ENCODE results near the gene DOCK7.
"Not testable (repeated sequence)": the region's sequence is repeated elsewhere in the genome, so short reads cannot be mapped to it uniquely, and the experiment has no call there.

Gene DOCK7

GRCh38 chr1:62539028-62539447 is 149.1 kb downstream of the DOCK7 start:
- no peak for DNase-seq

GRCh38 chr1:62536865-62537264 is 151.3 kb downstream of the DOCK7 start:
- DNase-seq = no peak

- DNase-seq = peak in 34 of 56 donors; percentile 1 to 62 (median 14)
These were observed 157.6 kb downstream of the DOCK7 start for GRCh38 chr1:62530516-62531154.

GRCh38 chr1:62529227-62529626 is 159.0 kb downstream of the DOCK7 start:
- no peak for DNase-seq

- peak in 5 of 56 donors; percentile 1 to 20 (median 3) for DNase-seq
These were observed 160.2 kb downstream of the DOCK7 start for GRCh38 chr1:62528015-62528414.

- DNase-seq = not testable (repeated sequence)
These were observed 160.8 kb downstream of the DOCK7 start for GRCh38 chr1:62527346-62527745.

GRCh38 chr1:62523860-62524259 is 164.3 kb downstream of the DOCK7 start:
- no peak for DNase-seq

GRCh38 chr1:62516600-62516999 is 171.6 kb downstream of the DOCK7 start:
- no peak for DNase-seq

GRCh38 chr1:62514746-62515423 is 173.3 kb downstream of the DOCK7 start:
- DNase-seq = no peak

GRCh38 chr1:62513013-62513412 is 175.2 kb downstream of the DOCK7 start:
- no peak for DNase-seq

GRCh38 chr1:62509028-62509427 is 179.2 kb downstream of the DOCK7 start:
- DNase-seq = no peak

GRCh38 chr1:62508187-62508758 is 179.9 kb downstream of the DOCK7 start:
- DNase-seq = peak in 2 of 56 donors; percentile 3 to 29

- DNase-seq = no peak
These were observed 188.0 kb downstream of the DOCK7 start for GRCh38 chr1:62500210-62500609.

- no peak for DNase-seq
These were observed 194.0 kb downstream of the DOCK7 start for GRCh38 chr1:62494137-62494536.

GRCh38 chr1:62493656-62494055 is 194.5 kb downstream of the DOCK7 start:
- no peak for DNase-seq

GRCh38 chr1:62492521-62492920 is 195.7 kb downstream of the DOCK7 start:
- no peak for DNase-seq

- DNase-seq = no peak
These were observed 200.2 kb downstream of the DOCK7 start for GRCh38 chr1:62487956-62488355.

- no peak for DNase-seq
These were observed 203.2 kb downstream of the DOCK7 start for GRCh38 chr1:62484824-62485468.

- DNase-seq = no peak
These were observed 206.5 kb downstream of the DOCK7 start for GRCh38 chr1:62481681-62482080.

- DNase-seq = no peak
These were observed 211.5 kb downstream of the DOCK7 start for GRCh38 chr1:62476525-62477219.

- no peak for DNase-seq
These were observed 221.1 kb downstream of the DOCK7 start for GRCh38 chr1:62467092-62467491.

GRCh38 chr1:62462370-62462769 is 225.8 kb downstream of the DOCK7 start:
- DNase-seq = no peak

Data from amygdala (tissue), 56 donors.